SIG-M5 (cell line): ENCODE data around the gene MBD6.
A peak's percentile ranks its signal among the peaks of the same experiment; 100 is the strongest.
"Not testable (repeated sequence)": the region's sequence is repeated elsewhere in the genome, so short reads cannot be mapped to it uniquely, and the experiment has no call there.

Experiments used
- DNase-seq: peaks from one replicate; lab custom pipeline; 2025; lab: John Stamatoyannopoulos, UW

The MBD6 gene

GRCh38 chr12:57515408-57515933 lies 7.2 kb upstream of the MBD6 start:
- DNase-seq, result no peak

GRCh38 chr12:57515934-57516541 lies 6.6 kb upstream of the MBD6 start:
- no peak for DNase-seq

- DNase-seq, result no peak
Observed at GRCh38 chr12:57516617-57517153, 5.9 kb upstream of the MBD6 start.

GRCh38 chr12:57517187-57517586 lies 5.4 kb upstream of the MBD6 start:
- DNase-seq, result no peak

- DNase-seq, result not testable (repeated sequence)
Observed at GRCh38 chr12:57517718-57518117, 4.9 kb upstream of the MBD6 start.

- DNase-seq, result no peak
Observed at GRCh38 chr12:57518176-57518919, 4.3 kb upstream of the MBD6 start.

- no peak for DNase-seq
Observed at GRCh38 chr12:57518920-57519795, 3.5 kb upstream of the MBD6 start.

DNA sequence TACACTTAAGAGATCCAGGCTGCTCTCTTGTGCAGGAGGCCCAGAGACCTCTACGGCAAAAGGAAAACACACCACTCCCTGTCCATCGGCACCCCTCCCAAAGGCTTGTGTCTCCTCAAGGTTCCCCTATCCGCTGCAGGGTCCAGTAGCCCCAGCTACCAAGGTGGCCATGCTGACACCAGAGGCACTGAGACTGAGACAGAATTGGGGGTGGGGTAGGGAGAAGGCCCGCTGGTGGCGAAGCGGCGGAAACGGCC lies 2.9 kb upstream of the MBD6 start:
- no peak for DNase-seq

GRCh38 chr12:57520053-57520818 lies 2.4 kb upstream of the MBD6 start, which contains the start of gene DDIT3:
TSS of gene DDIT3 (minus strand) at chr12:57520514. CDS start at chr12:57517406, 3,108 bp downstream.
- peak; percentile 81 for DNase-seq

DNA sequence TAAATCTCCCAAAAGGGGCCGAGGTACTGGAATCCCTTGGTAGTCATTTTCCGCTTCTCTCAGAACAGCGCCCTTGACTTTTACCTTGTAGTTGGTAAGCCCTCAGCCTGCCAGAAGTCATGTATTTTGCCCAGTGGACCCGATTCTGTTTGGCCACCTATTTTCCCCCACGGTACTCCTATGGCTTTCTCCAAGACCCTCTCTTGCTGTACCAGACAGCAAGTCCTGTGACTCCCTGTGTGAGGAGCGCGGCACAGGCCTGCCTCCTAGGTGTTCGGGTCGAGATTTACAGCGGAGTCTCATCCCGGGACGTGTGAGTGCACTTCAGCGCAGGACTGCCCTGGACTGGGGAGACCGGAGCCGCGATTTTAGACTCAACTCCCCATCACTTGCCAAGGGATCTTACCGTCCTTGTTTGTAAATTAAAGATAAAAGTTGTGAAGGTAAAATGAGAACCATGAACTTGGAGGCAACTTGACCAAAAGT lies 1.1 kb upstream of the MBD6 start:
- DNase-seq, result no peak

DNA sequence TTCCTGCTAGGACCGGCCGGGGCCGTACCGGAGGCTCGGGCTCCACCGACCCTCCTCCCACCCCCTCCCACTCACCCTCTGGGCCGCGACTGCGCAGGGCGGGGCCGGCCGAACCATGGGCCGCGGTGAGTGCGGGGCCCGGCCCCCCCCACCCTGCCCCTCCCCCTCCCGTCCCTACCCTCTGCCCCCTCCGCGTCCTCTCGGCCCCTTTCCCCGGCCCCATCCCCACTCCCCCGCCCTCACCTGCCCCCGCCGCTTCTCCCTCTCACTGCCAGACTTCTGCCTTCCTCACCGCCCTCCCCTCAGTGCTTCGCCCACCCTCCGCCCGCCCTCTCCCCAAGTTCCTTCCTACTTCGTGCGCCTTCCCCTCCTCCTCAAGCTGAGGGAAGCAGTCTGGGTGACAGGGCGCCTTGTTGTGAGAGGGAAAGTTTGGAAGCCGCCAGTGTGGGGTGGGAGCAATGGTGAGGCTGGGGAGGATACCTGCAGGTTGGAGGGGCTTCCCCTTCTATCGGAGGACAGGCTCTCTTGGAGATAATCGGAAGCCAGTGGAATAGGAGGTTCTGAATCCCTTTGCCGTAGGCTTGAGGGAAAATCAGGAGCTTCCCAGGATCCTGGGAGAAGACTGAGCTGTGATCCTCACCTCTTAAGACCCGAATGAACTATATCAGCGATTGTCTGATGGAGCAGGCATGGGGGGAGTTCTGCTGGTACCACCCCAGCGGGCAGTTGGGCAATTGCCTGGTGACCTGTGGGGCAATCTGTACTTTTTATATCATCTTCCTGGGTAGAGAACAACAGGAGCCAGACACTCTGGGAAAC lies 472 bp downstream of the MBD6 start:
- no peak for DNase-seq

GRCh38 chr12:57523706-57524614 lies 1.3 kb downstream of the MBD6 start:
- DNase-seq, result no peak

DNA sequence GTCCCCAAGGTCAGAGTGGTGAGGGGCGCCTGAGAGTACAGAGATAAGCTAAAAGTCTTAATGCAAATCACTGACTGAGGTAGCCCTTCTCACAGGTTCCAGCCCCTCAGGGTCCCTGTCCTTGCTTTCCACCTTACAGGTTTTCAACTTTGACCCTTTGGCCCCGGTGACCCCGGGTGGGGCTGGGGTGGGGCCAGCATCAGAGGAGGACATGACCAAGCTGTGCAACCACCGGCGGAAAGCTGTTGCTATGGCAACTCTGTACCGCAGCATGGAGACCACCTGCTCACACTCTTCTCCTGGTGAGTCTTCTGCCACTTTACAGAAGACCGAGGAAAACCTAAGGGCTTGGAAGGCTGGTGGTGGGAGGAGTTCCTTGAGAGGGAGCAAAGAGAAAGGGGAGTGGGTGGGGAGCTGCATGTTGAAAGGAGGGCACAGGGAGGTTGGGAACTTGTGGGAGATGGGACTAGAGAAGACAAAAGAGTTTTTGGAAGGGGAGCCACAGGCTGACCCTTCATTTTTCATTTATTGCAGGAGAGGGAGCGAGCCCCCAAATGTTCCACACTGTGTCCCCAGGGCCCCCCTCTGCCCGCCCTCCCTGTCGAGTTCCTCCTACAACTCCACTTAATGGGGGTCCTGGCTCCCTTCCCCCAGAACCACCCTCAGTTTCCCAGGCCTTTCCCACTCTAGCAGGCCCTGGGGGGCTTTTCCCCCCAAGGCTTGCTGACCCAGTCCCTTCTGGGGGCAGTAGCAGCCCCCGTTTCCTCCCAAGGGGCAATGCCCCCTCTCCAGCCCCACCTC lies 2.4 kb downstream of the MBD6 start:
- no peak for DNase-seq

DNA sequence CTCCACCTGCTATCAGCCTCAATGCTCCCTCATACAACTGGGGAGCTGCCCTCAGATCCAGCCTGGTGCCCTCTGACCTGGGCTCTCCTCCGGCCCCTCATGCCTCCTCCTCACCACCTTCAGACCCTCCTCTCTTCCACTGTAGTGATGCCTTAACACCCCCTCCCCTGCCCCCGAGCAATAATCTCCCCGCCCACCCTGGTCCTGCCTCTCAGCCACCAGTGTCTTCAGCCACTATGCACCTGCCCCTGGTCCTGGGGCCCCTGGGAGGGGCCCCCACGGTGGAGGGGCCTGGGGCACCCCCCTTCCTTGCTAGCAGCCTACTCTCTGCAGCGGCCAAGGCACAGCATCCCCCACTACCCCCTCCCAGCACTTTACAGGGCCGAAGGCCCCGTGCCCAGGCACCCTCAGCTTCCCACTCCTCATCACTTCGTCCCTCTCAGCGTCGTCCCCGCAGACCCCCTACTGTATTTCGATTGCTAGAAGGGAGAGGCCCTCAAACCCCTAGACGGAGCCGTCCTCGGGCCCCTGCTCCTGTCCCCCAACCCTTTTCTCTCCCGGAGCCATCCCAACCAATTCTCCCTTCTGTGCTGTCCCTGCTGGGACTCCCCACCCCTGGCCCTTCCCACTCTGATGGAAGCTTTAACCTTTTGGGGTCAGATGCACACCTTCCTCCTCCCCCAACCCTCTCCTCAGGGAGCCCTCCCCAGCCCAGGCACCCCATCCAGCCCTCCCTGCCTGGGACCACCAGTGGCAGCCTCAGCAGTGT lies 3.2 kb downstream of the MBD6 start:
- no peak for DNase-seq

DNA sequence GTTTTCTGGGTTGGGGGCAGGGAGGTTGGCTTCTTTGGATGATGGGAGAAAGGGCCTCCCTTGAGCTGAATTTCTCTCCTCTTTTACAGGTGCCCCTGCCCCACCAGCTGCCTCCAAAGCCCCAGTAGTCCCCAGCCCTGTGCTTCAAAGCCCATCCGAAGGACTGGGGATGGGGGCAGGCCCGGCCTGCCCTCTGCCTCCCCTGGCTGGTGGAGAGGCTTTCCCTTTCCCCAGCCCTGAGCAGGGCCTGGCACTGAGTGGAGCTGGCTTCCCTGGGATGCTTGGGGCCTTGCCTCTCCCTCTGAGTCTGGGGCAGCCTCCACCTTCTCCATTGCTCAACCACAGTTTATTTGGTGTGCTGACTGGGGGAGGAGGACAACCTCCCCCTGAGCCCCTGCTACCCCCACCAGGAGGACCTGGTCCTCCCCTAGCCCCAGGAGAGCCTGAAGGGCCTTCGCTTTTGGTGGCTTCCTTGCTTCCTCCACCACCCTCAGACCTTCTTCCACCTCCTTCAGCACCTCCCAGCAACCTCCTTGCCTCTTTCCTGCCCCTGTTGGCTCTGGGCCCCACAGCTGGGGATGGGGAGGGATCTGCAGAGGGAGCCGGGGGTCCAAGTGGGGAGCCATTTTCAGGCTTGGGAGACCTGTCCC lies 4.0 kb downstream of the MBD6 start:
- no peak for DNase-seq

DNA sequence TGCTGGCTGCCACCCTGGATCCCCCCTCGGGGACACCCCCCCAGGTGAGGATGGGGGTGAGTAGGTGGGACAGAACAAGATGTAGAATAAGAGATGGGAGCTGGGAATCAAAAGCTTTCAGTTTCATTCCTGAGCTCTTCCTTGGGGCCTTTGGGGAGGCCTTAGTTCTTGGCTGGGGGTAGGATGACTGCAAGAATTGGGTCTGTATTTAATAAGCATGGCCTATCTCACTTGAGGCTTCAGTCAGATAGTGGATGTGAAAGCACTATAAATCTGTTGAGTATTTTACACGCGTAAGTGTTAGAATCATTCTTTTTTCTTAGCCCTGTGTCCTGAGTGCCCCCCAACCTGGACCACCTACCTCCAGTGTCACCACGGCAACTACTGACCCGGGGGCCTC lies 4.6 kb downstream of the MBD6 start:
- DNase-seq, result no peak

DNA sequence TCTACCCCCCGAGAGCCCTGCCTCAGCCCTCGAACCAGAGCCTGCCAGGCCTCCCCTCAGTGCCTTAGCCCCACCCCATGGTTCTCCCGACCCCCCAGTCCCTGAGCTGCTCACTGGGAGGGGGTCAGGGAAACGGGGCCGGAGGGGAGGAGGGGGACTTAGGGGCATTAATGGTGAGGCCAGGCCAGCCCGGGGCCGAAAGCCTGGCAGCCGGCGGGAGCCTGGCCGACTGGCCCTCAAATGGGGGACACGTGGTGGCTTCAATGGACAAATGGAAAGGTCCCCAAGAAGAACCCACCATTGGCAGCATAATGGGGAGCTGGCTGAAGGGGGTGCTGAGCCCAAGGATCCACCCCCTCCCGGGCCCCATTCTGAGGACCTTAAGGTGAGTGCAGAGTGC lies 5.6 kb downstream of the MBD6 start:
- no peak for DNase-seq
